Breast epithelium (tissue), 3 donors: ENCODE measurements around the gene TOR1A.

Source experiments
- CTCF ChIP-seq, 3 donors: fragments of 450-650 bp; IDR thresholded peaks; one replicate each; pipeline ENCODE4 v1.5.1; 2016 to 2017; ENCODE audit warnings: antibody characterized with exemption in 3 of 3, mild to moderate bottlenecking in 3 of 3, moderate library complexity in 3 of 3
- POLR2A ChIP-seq: fragments of 450-650 bp; IDR thresholded peaks from one replicate; pipeline ENCODE4 v1.6.1; 2016; ENCODE audit warnings: antibody characterized with exemption, mild to moderate bottlenecking, moderate library complexity
- POLR2AphosphoS5 ChIP-seq, 3 donors: sonication (generic); formaldehyde crosslinking; IDR thresholded peaks; one replicate each; pipeline ENCODE4 v1.6.1; 2017; ENCODE audit warnings: antibody characterized with exemption in 3 of 3

GRCh38 chr9:129868023-129868871, 44.3 kb upstream of the TOR1A start:
- TF ChIP-seq POLR2A: no peak
- TF ChIP-seq CTCF (IDR thresholded peaks at IDR 0.05): no peak
- TF ChIP-seq POLR2AphosphoS5 (IDR thresholded peaks at IDR 0.05): no peak
